TTC549 (cell line): ENCODE data around the gene MAPKAP1.

Experiments
- FAIRE-seq: peaks from 2 replicates; lab custom pipeline; 2012; peaks lifted over from hg19 to GRCh38; lab: Jason Lieb, UNC

The MAPKAP1 gene

DNA sequence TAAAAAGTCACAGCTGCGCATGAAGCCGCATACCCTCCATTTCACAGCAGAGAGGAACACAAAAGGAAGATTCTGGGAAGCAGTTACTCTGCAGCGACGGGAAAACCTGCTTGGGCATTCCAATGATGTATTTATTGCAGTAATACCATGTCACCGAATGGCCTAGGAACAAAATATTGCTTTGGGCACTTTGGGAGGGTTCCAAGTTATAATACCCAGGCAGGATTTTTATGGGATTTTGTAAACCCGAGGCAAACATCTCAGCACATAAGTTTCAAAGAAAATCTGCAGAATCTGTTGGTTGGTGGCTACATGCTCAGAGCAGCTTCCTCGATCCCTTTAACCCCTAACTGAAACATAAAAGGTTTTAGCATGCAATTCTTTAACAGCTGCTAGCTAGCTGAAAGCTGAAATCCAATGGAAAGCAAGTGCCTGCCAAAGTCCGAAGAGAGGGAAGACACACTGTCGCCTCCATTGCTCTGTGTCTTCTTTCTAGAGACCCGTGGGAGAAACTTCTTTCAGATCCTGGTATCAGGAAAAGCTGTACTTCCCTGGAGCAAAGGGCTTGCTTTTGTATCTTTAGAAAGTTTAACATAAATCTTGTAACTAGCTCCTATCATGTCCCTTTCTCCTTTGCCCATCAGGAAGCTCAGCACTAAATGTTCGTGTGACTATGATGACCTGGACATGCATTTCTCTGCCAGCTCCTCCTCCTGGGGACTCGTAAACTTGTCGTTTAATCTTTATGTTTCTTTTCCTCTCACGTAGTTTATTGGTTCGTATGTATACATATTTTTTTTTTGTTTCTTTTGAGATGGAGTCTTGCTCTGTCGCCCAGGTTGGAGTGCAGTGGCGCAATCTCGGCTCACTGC, 195.0 kb downstream of the MAPKAP1 start:
- FAIRE-seq: no peak

GRCh38 chr9:125510980-125511379, 196.0 kb downstream of the MAPKAP1 start:
- FAIRE-seq: no peak

DNA sequence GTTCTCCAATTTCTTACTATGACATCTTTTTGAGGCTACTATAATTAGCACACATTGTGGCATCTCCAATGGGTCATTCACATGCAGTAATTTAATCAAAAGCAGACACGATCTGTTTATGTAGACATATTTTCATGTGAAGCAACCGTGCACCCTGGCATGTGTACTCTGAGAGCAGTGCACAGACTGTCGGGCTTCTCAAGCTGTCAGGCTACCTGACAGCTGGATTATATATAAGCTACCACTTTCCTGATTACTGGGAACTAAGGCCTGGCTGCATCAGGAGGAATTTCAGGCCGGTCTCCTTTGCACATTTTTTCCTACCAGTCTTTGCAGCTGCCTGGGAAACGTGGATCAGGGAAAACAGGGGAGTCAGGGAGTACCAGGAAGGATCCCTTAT, 197.5 kb downstream of the MAPKAP1 start:
- FAIRE-seq: no peak

DNA sequence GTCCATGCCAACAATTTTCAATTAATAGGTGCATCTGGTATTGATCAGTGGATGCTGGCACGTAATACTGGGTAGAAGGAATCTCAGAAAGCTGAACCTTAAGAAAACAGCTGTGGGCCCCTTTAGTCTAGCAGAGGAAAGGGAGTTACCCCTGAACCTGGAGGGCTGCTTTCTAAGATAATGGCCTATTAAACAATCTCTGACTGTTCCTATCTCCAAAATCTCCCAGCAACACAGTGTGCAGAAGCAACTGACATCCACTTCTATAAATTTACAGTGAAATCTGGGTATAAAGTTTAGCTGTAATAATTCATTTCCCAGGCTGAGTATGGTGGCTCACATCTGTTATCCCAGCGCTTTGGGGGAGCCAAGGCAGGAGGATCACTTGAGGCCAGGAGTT, 198.8 kb downstream of the MAPKAP1 start:
- FAIRE-seq: no peak

DNA sequence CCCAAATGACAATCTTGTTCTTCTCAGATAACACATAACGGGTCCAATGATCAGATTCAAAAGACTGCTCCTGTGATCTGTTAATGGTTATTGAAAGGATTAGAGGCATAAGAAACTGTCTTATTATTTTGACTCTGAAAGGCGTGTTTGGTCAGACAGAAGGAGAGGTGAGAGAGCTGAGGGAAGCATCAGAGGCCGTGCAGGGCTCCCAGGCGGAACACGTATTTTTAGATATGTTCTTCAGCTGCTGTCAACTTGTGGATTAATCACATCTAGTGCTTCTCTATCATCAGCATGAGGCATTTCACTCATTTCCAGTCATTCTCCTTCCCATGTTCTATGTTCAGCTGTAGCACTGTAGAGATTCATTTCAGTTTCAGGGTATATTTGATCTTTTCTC, 199.8 kb downstream of the MAPKAP1 start:
- FAIRE-seq: no peak

- FAIRE-seq: no peak
These were observed 201.0 kb downstream of the MAPKAP1 start for GRCh38 chr9:125505988-125506438.

DNA sequence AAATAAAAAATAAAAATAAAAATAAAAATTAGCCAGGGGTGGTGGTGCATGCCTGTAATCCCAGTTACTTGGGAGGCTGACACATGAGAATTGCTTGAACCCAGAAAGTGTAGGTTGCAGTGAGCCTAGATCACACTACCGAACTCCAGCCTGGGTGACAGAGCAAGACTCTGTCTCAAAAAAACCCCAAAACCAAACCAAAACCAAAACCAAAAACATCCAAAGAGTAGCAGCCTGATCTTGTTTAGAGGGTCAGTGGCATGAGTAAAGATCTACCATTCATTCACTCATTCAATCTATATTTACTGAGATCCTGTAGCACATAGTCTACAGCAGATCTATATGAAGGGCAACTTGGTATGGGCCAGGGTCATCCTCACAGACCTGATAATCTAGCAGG, 202.4 kb downstream of the MAPKAP1 start:
- no peak for FAIRE-seq

DNA sequence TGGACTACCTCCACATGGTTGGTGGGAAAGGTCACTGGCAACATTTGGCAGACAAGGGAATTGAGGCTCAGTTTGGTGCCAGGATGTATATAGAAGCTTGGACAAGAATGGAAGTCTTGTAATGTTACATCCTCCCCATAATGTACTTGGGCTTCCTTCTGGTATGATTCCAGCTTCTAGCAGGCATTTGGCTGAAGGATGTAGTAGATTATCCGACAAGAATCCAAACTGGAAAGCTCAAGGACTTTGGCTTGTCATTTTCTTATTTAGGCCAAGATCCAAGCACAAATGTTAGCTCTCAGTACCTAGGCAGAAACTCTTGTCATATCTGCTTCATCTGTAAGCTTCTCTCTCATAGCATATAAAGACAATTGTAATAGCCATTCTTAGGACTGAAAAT, 209.1 kb downstream of the MAPKAP1 start:
- FAIRE-seq: no peak

DNA sequence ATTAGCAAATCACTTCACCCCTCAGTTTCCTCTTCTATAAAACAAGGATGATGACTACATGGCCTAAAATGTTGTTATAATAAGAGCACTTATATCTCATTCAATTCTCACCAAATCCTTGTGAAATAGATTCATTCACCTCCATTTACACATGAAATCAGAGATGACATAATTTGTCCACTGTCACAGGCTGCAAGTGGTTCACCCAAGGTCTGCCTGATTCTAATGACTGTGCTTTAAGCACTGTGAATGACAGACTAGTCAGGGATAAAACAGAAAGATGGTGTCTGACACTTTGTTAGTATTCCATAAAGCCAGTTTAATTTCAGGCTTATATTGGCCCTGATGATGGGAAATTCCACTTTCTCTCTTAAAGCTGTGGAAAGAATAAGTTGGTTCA, 209.5 kb downstream of the MAPKAP1 start:
- no peak for FAIRE-seq

- no peak for FAIRE-seq
These were observed 210.6 kb downstream of the MAPKAP1 start for GRCh38 chr9:125496313-125496834.

- FAIRE-seq: no peak
These were observed 211.6 kb downstream of the MAPKAP1 start for GRCh38 chr9:125495172-125496119.

DNA sequence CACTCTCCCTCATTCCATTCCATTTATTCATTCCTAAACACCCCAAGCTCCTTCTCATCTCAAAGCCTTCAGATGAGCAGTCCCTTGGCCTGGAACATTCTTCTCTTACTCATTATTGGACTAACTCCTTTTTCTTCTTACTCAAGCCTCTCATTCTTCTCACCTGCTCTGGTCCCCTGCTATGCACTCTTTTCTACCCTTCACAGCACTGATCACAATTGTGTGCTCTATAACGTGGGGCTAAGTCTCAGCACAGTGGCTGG, 212.4 kb downstream of the MAPKAP1 start:
- FAIRE-seq: no peak

GRCh38 chr9:125493881-125494652, 212.9 kb downstream of the MAPKAP1 start:
- no peak for FAIRE-seq

DNA sequence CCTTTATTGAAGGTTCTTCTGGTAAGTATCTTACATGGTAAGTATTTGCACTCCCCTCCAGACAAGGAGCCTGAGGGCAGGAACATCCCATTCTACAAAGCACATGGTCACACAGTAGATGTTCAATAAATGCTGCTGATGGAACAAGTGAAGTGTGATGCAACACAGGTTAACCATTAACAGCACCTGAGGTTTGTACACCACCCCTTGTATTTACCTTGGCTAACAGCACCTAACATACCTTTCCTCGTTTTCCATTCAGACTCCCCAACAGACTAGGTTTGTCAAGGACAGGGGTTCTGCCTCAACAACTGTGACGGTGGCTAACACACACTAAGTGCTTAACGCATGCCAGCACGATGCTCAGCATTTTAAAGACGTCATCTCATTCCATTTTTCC, 213.6 kb downstream of the MAPKAP1 start:
- FAIRE-seq: no peak

GRCh38 chr9:125492719-125493118, 214.3 kb downstream of the MAPKAP1 start:
- FAIRE-seq: no peak

DNA sequence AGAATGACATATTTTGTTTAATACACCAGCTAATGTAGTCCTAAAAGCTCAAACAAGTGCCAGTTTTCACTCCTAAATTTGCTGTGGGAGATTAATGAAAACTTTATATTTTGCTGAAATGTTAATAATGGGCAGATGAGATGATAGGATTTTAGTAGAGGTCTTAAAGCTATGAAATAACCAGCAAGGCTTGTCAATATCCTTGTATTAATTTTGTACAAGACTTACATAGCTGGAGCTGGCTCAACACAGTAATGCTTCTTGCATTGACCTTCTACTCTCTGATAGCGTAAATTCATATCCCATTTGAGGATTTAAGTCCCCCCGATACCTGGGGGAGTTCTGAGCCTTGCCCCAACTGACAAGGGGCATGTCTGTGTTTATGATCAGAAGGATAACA, 219.2 kb downstream of the MAPKAP1 start:
- FAIRE-seq: no peak

- FAIRE-seq: no peak
These were observed 220.4 kb downstream of the MAPKAP1 start for GRCh38 chr9:125486576-125486975.

DNA sequence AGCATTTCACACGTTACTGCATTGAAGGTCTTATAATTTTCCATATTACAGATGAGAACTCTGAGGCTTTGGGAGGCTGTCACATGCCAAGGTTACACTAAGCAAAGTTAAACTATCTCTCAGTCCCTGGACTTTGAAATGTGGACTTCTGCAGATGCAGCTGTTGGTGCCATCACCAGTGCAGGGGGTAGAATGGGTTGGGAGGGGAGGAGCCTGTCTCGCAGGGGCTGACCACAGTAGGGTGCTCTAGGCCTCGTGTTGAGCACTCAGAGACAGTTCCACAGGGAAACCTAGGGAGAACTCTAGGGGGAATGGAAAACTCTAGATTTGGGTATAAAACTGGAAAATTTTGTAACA, 220.9 kb downstream of the MAPKAP1 start:
- no peak for FAIRE-seq

DNA sequence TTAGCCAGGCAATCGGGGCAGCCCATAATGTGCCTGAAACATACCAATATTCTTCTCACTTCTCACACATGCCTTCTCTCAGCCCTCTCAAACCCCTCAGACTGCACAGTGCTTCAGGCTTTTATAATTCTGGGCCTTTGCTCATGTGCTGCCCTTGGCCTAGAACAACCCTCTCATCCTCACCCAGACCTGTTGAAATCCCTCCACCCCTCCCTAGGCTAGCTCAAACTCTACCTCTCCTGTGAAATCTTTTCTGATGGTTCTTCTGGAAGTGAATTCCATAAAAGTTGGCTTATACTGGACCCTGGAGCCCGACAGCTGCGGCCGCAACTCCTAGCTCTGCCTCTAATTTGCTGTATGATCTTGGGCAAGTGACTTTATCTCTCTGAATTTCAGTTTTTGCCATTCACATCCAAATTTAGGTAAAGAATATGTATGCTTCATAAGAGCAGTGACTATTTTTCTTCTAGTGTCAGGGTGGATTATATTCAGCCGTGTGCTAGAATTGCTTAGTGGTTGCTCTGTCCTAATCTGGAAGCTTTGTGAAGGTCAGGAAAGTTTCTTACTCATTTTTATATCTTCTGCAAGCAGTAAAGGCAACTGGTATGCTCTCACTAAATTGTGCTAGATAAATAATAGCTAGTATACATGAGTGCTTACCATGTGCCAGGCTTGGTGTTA, 221.4 kb downstream of the MAPKAP1 start:
- no peak for FAIRE-seq

DNA sequence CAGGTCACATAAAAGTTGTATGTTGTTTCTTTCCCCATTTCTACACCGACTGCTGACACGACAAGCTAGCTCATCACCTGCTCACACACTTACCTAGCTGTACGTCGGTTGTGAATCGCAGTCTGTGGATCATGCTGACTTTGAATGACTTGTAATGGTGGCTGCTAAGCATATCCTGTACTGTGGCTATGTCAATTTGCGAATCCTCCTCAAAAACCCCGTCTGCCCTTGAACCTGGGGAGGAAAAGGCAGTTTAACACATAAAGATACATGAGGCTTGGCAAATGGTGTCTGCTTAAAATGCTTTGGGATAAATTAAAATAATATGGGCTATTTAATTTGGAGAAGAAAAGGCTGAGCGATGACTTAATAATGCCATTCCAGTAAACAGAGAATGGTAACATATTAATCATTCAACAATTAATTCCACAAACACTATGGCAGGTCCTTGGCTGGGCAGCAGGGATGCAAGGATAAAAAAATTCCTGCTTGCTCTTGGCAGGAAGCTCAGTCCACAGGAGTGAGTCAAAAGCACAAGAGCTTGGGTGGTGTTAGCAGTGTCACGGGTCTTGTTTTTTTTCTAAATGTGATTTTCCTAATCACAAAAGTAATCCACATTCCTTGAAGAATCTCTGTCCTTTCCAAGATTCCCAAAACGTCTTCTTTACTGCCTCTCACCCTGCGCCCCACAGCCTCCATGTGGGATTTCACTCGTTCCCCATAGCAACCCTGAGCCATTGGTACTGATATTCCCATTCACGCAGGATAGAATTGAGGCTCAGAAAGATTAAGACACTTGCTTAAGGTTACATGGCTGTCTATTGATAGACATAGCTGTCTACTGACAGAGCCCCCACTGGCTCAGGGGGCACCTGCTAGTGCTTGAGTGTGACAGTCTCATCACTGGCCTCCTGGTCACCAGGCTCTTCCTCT, 222.4 kb downstream of the MAPKAP1 start:
- no peak for FAIRE-seq

- FAIRE-seq: no peak
These were observed 223.3 kb downstream of the MAPKAP1 start for GRCh38 chr9:125483697-125484096.
